GM18868 (cell line): Measurements from ENCODE around the gene DR1.

Source experiments
- ATAC-seq: cut with Tn5 transposase; IDR thresholded peaks from one replicate; pipeline ENCODE4 v1.9.1; 2021; ENCODE audit warnings: mild to moderate bottlenecking, moderate library complexity; ENCODE audit not compliant: unreplicated experiment

DR1 gene

GRCh38 chr1:93345633-93346420 lies at the start of gene DR1:
Gene DR1, plus strand, starts transcription at chr1:93345907. Its CDS starts 739 bp downstream, at chr1:93346646.
- peak; percentile 76 for ATAC-seq

GRCh38 chr1:93296555-93297154 lies 49.1 kb upstream of the DR1 start:
- no peak for ATAC-seq

GRCh38 chr1:93301131-93301530 lies 44.6 kb upstream of the DR1 start:
- ATAC-seq, result no peak

GRCh38 chr1:93302078-93302477 lies 43.6 kb upstream of the DR1 start:
- ATAC-seq, result no peak

- peak; percentile 49 for ATAC-seq
These were observed 41.0 kb upstream of the DR1 start for GRCh38 chr1:93304716-93305138.

GRCh38 chr1:93306920-93307319 lies 38.8 kb upstream of the DR1 start:
- no peak for ATAC-seq

- ATAC-seq, result no peak
These were observed 32.7 kb upstream of the DR1 start for GRCh38 chr1:93313026-93313425.

- no peak for ATAC-seq
These were observed 28.5 kb upstream of the DR1 start for GRCh38 chr1:93317207-93317606.

- ATAC-seq, result no peak
These were observed 27.8 kb upstream of the DR1 start for GRCh38 chr1:93317943-93318342.

- no peak for ATAC-seq
These were observed 24.0 kb upstream of the DR1 start for GRCh38 chr1:93321720-93322119.

GRCh38 chr1:93322349-93322748 lies 23.4 kb upstream of the DR1 start:
- ATAC-seq, result no peak

GRCh38 chr1:93323185-93323820 lies 22.4 kb upstream of the DR1 start:
- no peak for ATAC-seq

GRCh38 chr1:93324486-93325464 lies 20.9 kb upstream of the DR1 start:
- peak; percentile 45 for ATAC-seq

- peak; percentile 42 for ATAC-seq
These were observed 16.6 kb upstream of the DR1 start for GRCh38 chr1:93328809-93329760.

- no peak for ATAC-seq
These were observed 15.5 kb upstream of the DR1 start for GRCh38 chr1:93330196-93330595.

GRCh38 chr1:93330617-93331016 lies 15.1 kb upstream of the DR1 start:
- no peak for ATAC-seq

GRCh38 chr1:93331412-93331811 lies 14.3 kb upstream of the DR1 start:
- no peak for ATAC-seq

- ATAC-seq, result no peak
These were observed 13.3 kb upstream of the DR1 start for GRCh38 chr1:93332368-93332767.

GRCh38 chr1:93338387-93339146 lies 7.1 kb upstream of the DR1 start:
- ATAC-seq, result no peak
